IPS-11a (cell line): ENCODE data around the gene IGDCC3.

Experiments
- H3K4me3 ChIP-seq: one replicate; pipeline ENCODE4 v1.5.1; 2013; ENCODE audit warnings: low read depth, low read length, control low read depth

Gene IGDCC3

DNA sequence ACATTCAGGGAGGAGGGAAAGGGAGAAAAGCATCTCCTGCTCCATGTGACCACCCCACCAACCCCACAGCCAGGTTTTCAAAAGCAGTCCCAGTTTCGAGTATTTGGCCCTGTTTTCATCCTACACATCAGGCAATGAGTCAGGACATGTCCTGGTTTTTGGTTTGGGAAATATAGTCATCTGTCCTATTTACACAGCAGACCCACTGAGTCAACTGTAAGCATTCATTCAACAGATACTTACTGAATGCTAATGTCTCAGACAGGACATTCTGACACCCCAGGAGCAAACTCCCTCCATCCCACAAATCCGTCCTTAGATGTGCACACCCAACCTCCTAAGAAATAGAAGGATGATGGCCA is 32.9 kb downstream of the IGDCC3 start:
- no peak overlapping the region for H3K4me3 ChIP-seq

DNA sequence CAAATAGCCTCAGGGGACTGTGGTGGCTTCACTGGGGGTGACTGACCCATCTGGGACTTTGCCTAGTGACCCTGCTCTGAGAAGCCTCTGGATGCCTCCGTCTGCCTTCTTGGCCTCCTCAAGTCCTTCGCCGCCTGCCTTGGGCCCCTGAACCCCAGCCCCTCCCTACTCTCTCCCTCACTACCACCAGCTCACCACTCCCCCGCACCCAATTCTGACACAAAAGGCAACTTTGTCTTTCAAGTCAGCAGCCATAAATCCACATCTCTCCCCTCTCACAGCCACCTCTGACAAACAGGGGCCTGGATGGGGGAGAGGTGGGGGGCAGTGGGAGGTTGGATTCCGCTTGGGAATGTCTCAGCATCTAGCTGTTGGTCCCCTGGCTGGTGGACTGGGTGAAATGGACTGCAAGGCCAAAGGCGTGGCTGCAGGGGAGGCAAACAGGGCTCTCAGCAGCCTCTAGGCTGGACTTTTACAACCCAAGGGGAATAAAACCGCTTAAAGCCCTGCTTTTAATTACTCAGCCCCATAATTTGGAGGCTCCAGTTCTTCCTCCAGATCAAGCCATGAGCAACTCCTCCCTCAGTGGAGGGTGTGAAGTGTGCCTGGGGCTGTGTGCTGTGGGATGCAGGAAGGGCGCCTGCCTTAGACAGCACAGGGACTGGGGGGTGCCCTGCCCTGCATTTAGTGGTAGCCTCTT is 33.4 kb downstream of the IGDCC3 start:
- no peak overlapping the region for H3K4me3 ChIP-seq

DNA sequence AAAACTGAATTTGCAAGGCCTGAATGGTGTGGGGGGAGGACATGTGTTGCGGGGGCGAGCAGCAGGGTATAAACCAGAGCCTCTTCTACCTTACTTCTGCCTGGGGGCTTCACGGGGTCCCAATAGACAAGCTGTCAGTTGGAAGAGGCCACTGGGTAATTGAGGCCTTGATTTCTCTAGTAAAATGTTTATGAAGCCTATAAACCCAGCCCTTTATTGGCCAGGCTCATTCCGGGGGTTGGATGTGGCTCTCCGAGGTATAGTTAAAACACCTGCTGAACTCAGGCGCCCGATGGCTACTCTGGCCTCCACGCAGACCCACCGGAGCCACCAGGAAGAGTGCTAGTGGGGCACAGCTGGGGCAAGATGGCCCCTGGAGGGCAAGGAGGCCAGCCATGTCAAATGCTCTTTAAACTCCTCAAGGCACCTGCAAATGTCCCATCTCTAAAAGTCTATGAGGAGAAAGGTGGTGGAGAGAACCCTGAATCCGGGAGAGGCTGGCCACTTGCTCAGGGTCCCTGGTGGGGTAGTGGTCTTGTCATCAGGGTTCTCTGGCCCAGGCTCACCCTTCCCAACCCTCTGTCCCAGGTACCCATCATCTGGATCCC is 34.3 kb downstream of the IGDCC3 start:
- H3K4me3 ChIP-seq, result no peak overlapping the region

DNA sequence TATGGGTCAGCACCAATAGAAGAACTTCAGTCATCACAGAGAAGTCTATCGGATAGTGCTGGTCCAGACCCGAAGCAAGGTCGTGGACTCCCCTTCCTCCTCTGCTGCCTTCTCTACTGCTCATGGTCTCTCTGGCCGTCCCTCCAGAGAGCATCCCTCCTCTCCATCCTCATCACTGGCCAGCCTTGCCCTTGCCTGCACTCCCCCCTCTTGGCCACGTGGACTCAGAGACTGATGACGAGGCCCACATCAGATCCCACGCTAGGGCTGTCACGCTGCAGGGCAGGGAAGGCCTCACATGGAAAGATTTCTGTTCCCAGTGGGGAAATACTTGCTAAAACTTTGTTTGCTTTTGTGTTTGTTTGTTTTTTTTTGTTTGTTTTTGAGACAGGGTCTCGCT is 35.3 kb downstream of the IGDCC3 start:
- H3K4me3 ChIP-seq, result no peak overlapping the region

DNA sequence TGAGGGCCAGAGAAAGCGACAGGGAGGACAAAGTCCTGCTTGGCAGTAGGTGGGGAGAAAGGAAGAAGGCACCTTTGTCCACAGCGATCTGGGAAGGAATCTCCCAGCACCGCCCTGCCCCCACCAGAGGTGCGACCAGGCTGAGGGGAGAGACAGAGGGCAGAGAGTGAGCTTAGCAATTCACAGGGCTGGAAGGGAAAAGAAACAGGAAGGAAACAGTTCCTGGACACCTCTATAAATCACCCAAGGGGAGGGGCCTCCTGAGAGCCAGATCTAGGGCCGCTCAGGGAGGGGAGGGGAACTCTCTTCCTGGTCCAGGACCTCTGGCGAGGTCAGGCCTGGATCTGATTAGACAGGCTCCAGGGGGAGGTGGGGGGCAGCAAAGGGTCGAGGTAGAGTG is 37.9 kb downstream of the IGDCC3 start:
- H3K4me3 ChIP-seq, result no peak overlapping the region

DNA sequence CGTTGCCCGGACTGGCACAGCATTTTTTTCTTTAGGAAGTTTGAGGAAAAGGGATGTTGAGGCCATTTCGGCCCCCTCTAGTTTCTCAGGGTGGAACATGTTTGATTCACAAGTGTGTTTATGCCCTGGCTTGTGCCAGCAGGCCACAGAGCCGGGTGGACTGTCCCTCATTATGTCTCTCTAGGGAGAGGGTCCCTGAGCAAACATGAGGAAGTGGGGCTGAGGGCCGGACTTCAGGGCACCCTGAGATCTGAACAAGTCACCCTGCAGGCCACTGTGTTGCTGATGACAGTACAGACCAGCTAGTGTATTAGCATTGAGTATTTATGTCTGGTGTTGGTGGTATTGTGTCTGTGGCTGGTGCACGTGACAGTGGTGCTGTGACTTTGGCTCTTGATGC is 38.4 kb downstream of the IGDCC3 start:
- no peak overlapping the region for H3K4me3 ChIP-seq

DNA sequence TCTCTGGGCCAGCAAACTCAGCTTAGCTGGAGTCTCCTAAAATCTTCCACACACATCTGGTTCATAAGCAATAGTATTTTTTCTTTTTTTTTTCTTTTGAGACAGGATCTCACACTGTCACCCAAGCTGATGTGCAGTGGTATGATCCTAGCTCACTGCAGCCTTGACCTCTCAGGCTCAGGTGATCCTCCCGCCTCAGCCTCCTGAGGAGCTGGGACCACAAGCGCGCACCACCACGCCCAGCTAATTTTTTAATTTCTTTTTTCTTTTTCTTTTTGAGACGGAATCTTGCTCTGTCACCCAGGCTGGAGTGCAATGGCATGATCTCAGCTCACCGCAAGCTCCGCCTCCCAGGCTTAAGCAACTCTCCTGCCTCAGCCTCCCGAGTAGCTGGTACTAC is 39.0 kb downstream of the IGDCC3 start:
- no peak overlapping the region for H3K4me3 ChIP-seq

DNA sequence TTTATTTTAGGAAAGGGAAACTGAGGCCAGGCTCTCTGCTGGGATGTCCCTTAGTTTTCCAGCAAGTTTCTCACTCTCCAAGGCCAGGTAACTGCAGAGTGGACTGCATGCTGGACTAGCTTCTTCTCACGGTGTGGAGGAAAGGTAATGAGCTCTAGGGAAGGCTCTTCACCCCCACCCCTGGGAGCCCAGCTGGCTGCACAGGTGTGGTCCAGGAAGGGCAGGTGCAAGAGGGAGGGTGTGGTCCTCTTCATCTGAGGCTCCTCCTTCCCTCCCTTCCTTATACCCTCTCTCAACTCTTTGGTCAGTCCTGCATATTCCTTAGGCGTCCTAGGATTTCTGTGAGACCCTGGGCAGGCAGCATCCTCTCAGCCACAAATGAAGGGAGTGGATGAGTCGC is 39.4 kb downstream of the IGDCC3 start:
- H3K4me3 ChIP-seq, result no peak overlapping the region

DNA sequence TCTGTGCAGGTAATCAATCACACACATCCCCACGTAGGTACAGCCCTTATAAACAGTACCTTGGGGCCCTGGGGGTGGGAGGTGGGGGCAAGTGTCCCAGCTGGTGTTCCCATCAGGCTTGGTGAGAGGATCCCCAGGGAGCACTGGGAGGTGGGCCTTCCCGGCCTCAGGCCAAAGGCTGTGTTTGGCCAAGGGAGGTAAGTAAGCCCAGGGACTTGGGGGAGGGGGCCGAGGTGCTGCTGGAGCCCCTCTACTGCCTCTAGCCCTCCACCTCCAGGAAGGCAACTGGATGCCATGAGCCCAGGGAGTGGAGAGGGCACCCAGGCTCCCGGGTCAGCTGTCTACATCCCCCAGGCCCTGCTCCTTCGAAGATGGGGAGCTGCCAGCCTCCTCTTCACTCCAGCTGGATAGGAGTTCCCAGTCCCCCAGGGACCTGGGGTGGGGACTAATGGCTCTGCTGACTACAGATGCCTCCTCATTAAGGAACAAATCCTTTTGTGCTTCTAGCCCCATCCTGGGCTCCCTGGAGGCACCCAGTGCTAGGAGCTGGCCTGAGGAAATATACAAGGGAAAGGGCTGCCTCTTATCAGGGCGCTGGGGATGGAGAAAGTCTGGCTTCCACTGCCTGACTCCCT is 40.2 kb downstream of the IGDCC3 start:
- no peak overlapping the region for H3K4me3 ChIP-seq

DNA sequence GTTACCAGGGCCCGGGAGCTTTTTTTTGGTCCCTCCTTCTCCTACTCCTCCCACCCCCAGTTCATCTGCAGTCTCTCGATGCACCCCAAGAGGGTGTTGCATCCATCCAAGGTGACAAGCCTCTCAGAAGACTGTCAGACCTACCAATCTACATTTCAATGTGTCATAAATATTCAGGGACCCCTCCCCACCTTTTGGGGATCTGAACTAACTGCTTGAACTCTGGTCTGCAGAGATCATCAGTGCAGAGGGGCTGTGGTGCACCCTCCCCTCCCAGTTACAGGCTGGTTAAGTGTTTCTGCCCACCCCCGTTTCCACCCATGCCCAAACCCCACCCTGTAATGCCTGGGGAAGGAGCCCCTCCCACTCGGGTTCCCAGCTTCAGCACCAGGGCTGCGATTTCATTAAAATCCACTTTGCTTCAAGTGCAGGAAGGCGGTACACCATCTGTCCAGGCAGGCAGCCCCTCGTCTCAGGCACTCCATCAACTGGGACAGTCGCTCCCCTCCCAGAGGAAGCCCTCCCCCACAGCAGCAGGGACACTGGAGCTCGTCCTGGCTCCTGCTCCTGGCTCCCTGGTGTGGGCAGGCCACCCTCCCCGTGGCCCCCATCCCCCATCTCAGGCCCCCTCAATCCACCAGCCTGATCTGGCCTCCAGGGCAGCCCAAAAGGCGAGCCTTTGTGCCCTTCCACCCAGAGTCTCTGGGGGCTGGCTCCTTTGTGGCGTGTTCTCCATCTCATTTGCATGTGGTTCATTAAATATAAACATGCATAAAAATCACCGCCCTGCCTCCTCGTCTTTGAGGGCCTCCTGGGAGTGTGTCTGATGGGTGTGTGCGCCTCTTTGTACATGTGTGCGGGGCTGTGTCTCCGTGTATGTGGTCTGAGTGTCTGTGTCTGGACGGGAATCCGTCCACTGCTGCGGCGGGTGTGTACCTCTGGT is 41.0 kb downstream of the IGDCC3 start:
- no peak overlapping the region for H3K4me3 ChIP-seq

DNA sequence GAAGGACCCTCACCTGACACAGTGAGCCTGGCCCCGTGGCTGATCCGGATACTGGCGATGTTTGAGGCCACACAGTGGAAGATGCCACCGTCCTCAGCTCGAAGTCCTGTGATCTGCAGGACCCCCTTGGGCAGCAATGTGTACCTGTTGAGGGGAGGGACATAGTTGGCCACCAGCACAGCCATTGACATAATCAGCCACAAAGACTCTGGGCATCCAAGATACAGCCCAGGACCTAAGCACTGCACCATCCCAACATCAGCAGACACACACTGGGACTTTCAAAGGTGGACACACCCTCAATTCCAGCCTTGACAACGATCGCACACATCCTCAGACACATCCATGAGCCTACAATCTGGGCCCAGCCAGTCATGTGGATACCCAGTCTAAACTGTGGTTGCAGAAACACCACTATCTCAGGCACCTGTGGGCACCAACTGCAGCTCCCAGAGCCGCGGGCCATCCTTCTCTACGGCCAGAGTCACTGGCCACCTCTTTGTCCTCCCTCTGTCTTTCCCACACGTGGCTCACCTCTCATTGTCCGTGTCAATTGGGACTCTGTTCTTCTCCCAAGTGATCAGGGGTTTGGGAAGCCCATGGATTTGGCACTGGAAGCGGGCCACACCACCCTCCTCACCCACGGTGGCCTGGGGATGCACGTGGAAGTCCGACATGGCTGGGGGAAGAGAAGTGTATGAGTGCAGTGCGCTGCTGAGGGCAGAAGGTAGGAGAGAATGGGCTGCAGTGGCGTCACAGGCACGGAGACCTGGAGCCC is 42.3 kb downstream of the IGDCC3 start:
- no peak overlapping the region for H3K4me3 ChIP-seq

DNA sequence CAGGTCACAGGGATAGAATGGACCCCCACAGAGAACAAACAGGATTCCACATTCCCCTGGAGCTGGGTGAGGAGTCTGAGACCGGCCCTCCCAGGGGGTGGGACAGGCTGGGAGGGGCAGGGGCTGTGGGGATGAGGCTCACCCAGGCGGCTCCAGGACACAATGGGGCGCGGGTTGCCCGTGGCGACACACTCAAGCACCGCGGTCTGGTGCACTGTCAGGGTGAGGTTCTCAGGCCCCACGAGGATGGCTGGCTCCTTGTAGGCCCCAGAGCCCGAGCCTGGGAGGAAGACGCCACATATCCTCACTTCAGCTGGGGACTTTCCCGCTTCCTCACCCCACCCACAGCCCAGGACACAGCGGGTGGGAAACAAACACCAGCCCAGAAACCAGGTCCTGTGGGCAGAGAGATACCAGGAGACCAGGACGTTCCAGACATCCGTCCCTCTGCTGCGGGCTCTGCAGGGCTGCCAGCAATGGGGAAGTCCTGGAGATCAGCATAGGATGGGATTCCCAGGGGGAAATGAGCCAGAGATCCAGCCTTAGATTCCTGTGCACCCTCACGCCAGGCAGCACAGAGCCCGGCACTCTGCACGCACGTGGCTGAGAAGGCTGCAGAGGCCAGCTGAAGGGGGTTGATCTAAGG is 43.1 kb downstream of the IGDCC3 start:
- H3K4me3 ChIP-seq, result no peak overlapping the region

DNA sequence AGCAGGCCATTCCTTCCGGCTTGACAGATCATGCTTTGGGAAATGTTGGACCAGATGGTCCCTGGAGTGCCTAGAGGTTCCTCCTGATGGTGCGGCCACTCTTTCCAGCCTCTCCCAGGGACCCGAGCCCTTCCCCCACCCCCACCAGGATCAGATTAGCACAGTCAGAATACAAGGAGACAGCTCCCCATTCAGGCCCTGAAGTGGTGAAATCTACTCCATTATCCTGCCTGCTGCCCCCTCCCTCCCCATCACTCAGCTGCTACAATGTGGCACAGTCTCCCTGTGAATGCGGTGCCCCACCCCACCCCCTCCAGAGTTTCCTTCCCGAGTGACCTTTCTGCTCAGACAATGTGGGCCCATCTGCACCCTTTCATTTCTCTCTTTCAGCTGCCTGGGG is 43.9 kb downstream of the IGDCC3 start:
- H3K4me3 ChIP-seq, result no peak overlapping the region

DNA sequence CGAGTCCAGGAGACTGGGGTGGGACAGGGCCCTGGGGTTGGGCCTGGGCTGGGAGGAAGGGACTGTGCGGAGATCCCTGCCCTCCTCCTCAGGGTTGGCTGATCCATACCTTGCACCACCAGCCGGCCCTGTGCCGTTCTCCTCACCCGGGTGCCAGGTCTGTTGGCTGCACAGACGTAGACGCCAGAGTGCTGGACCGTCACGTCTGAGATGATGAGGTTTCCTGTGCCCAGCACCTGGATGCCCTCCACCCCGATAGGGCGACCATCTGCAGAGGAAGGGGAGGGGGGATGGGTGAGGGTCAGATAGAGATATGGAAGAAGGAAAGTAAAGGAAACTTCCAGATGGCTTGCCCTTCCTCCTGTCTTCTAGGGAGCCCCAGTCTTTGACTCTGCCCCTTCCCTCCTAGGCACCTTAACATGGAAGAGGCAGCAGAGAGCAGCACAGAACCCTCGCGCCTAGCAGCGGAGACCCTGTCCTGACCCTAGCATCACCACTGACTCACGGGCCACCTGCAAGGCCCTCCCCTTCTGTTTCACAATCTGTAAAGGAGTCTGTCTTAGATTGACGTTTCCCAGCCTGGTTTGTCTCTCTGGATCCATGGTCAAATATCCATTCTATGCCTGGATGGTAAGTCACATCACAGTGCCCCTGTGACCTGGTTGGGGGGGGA is 44.5 kb downstream of the IGDCC3 start:
- no peak overlapping the region for H3K4me3 ChIP-seq

DNA sequence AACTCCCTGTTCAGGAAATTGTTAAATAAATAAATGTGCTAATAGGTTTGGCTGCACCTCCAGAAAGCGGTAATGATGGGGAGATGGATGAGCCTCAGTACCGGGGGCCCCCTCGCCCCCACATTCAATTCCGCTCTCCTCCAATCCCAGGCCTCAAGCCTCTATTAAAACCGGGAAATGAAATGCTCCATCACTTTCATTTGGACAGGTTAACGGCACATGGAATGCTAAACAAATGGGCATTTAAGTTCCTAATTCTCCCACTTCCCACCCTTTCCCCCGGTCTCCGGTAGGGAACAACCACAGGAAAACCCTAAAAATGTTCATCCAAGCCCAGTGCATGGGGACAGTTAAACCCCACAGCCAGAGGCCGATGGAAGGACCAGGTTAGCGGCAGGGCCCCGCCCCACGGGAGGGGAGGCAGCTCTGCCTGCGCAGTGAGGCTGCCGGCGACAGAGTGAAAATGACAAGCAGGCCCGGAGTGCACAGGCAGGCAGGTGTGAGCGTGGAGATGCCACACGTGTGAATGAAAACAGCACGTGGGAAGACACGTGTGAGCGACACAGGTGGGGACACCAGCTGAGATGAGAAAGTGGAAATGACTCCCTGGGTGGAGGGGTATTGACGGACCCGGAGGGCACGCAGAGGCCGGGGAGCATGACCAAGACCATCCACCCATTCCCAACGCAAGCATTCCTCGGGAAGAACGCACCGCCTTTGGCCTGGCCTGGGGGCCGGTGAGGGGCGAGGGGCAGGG is 45.2 kb downstream of the IGDCC3 start:
- no peak overlapping the region for H3K4me3 ChIP-seq

DNA sequence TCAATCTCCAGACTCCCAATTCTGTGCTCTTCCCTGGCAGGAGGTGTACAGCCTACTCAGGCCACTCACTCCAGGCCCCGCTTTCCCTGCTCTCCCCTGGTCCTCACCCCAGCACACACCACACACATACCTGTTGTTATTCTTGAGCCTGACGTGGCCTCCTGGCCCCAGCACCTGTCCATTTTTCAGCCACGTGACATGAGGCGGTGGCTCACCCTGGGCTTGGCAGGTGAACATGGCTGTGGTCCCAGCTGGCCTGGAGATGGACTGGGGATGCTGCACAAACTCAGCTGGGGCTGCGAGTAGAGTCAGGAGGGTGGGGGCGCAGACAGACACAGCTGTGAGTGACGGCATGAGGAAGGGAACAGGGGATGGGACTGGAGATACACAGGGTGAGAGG is 46.0 kb downstream of the IGDCC3 start:
- H3K4me3 ChIP-seq, result no peak overlapping the region

DNA sequence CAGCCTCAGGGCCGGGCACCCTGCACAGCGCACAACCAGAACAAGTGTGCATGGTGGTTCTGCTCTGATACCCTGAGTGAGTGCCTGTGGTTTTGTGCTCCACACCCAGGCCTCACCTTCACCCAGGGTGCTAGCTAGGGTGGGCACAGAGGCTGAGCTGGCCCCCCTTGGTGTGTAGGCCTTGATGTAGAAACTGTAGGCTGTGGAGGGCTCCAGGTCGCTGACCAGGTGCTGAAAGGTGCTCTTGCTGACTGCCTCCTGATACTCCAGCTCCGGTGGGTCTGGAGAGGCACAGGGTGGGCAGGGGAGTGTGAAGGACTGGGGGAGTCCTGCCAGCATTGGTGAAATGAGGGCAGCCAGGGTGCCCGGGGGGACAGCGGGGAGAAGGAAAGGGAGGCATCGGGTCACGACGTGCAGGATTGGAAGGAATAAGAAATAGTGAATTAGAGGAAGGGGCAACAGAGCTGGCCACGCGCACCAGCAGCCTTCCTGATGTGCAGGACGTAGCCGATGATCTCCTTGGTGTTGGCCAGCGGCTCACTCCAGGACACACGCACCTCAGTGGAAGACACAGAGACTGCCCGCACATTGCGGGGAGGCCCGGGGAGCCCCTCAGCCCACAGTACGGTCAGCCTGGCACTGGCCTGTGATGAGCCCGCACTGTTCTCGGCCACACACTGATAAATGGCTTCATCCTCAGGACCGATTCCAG is 46.7 kb downstream of the IGDCC3 start:
- no peak overlapping the region for H3K4me3 ChIP-seq

DNA sequence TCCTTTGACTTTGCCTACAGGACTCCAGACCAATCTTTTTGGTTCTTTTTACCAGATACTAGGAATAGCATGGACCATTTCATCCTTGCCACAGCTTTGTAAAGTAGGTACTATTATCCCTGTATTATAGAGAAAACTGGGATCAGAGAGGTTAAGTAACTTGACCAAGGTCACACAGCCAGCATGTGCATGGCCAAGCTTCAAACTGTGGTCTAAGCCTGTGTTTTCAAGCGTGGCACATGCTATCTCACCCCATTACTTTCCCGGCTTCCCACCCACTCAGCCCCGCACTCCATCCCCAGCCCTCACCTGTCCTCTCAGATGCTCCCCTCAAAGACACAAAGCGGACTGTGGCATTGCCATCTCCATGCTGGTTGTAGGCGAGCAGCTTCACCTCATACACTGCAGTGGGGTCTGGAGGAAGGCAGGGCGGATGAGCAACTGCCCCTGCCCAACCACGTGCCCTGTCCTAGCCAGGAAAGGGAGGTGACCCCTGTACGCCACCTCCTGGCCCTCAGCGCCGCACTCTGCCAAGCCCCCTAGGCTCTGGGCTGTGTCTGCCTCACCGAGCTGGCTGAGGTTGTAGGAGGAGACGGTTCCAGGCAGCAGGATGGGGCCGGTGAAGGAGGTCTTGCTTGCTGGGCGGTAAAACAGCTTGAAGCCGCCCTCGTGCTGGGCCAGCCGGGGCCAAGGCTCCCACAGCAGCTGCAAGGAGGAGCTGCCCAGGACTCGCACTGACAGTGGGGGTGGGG is 47.6 kb downstream of the IGDCC3 start:
- no peak overlapping the region for H3K4me3 ChIP-seq
